NCI-H2196 treated with DMSO at 0.1 percent for 48 hours (cell line): Measurements from ENCODE around the gene MYH7B.

ENCODE experiments used
- DNase-seq: peaks from one replicate; lab custom pipeline; 2025; ENCODE audit not compliant: unreplicated experiment; lab: John Stamatoyannopoulos, UW

Gene MYH7B

GRCh38 chr20:34990231-34990630 lies 34.6 kb downstream of the MYH7B start:
- DNase-seq, result no peak

GRCh38 chr20:34990661-34991214 lies 35.1 kb downstream of the MYH7B start:
- no peak for DNase-seq

- DNase-seq, result no peak
Observed at GRCh38 chr20:34992751-34993417, 37.2 kb downstream of the MYH7B start.

GRCh38 chr20:34993941-34994508 lies 38.4 kb downstream of the MYH7B start:
- no peak for DNase-seq

GRCh38 chr20:34994509-34995131 lies 39.0 kb downstream of the MYH7B start:
- no peak for DNase-seq

- no peak for DNase-seq
Observed at GRCh38 chr20:34995192-34995591, 39.5 kb downstream of the MYH7B start.

- no peak for DNase-seq
Observed at GRCh38 chr20:34995696-34996095, 40.0 kb downstream of the MYH7B start.

GRCh38 chr20:34996243-34997028 lies 40.8 kb downstream of the MYH7B start:
- no peak for DNase-seq

- DNase-seq, result no peak
Observed at GRCh38 chr20:34997131-34997561, 41.5 kb downstream of the MYH7B start.

GRCh38 chr20:34997774-34998173 lies 42.1 kb downstream of the MYH7B start:
- no peak for DNase-seq

- DNase-seq, result no peak
Observed at GRCh38 chr20:34998331-34998950, 42.8 kb downstream of the MYH7B start.

GRCh38 chr20:34999021-34999451 lies 43.4 kb downstream of the MYH7B start:
- DNase-seq, result no peak

- no peak for DNase-seq
Observed at GRCh38 chr20:34999782-35000181, 44.1 kb downstream of the MYH7B start.

GRCh38 chr20:35000311-35000921 lies 44.7 kb downstream of the MYH7B start:
- no peak for DNase-seq

- DNase-seq, result no peak
Observed at GRCh38 chr20:35000922-35001595, 45.4 kb downstream of the MYH7B start.

- no peak for DNase-seq
Observed at GRCh38 chr20:35001596-35002362, 46.1 kb downstream of the MYH7B start.

GRCh38 chr20:35002426-35003210 lies 47.0 kb downstream of the MYH7B start:
- DNase-seq, result no peak
